ENCODE results near the gene FN1. TPM values are rescaled to one million over a fixed set of nuclear protein-coding genes. Genes with fewer than 3 reads are reported as not detected.
"Not testable (repeated sequence)": the region's sequence is repeated elsewhere in the genome, so short reads cannot be mapped to it uniquely, and the experiment has no call there.

FN1 gene
- total RNA-seq, 1 donor from 2014 or later, result 1,735 TPM

GRCh38 chr2:215408441-215408840 lies 27.4 kb downstream of the FN1 start:
- not testable (repeated sequence) for DNase-seq (ENCODE audit: low read depth)

- DNase-seq (ENCODE audit: low read depth), result no peak
These were observed 28.1 kb downstream of the FN1 start for GRCh38 chr2:215407590-215408264.

- DNase-seq (ENCODE audit: low read depth), result no peak
These were observed 28.8 kb downstream of the FN1 start for GRCh38 chr2:215407061-215407460.

- no peak for DNase-seq (ENCODE audit: low read depth)
These were observed 29.9 kb downstream of the FN1 start for GRCh38 chr2:215405722-215406581.

- DNase-seq (ENCODE audit: low read depth), result no peak
These were observed 31.4 kb downstream of the FN1 start for GRCh38 chr2:215404348-215405012.

- no peak for DNase-seq (ENCODE audit: low read depth)
These were observed 32.2 kb downstream of the FN1 start for GRCh38 chr2:215403441-215404347.

GRCh38 chr2:215401896-215402379 lies 33.9 kb downstream of the FN1 start:
- peak; percentile 92 for DNase-seq (ENCODE audit: low read depth)

- DNase-seq (ENCODE audit: low read depth), result no peak
These were observed 36.7 kb downstream of the FN1 start for GRCh38 chr2:215399067-215399716.

- DNase-seq (ENCODE audit: low read depth), result no peak
These were observed 38.1 kb downstream of the FN1 start for GRCh38 chr2:215397632-215398341.

GRCh38 chr2:215396595-215397313 lies 39.1 kb downstream of the FN1 start:
- peak; percentile 18 for DNase-seq (ENCODE audit: low read depth)

GRCh38 chr2:215395687-215396460 lies 40.0 kb downstream of the FN1 start:
- no peak for DNase-seq (ENCODE audit: low read depth)

- DNase-seq (ENCODE audit: low read depth), result no peak
These were observed 41.6 kb downstream of the FN1 start for GRCh38 chr2:215394102-215394805.

GRCh38 chr2:215392687-215393270 lies 43.1 kb downstream of the FN1 start:
- no peak for DNase-seq (ENCODE audit: low read depth)

- no peak for DNase-seq (ENCODE audit: low read depth)
These were observed 43.7 kb downstream of the FN1 start for GRCh38 chr2:215392164-215392563.

GRCh38 chr2:215391531-215391930 lies 44.3 kb downstream of the FN1 start:
- DNase-seq (ENCODE audit: low read depth), result no peak

- DNase-seq (ENCODE audit: low read depth), result no peak
These were observed 45.3 kb downstream of the FN1 start for GRCh38 chr2:215390550-215390913.
